ENCODE data around the gene CFAP300. TPM values are rescaled to one million over a fixed set of nuclear protein-coding genes. Genes with fewer than 3 reads are reported as not detected.

The CFAP300 gene
- not detected for total RNA-seq

GRCh38 chr11:102047305-102047924 is at the start of gene CFAP300:
Gene CFAP300 (plus strand): TSS chr11:102047437. CDS start chr11:102047471, 34 bp downstream.
- peaks cover 0 to 2% of the 10 kb centered on the region in 2 donors for H3K36me3 Mint-ChIP-seq (ENCODE audit: insufficient read depth in 2 of 2)
- H3K4me3 Mint-ChIP-seq = peak within 1 kb of the TSS; percentile 72 to 81
- H3K27me3 Mint-ChIP-seq (ENCODE audit: low read depth) = peaks cover 47% of the 10 kb centered on the region
- ATAC-seq (replicated peaks in 1 of 2) (peak; percentile 85 to 89), DNase-seq (peak; percentile 63 to 67)
- H3K27ac Mint-ChIP-seq = no peak within 1 kb of the TSS
- H3K4me1 Mint-ChIP-seq (ENCODE audit: low read depth) = peaks cover 12% of the 10 kb centered on the region
- H3K9me3 Mint-ChIP-seq = no peaks in the 10 kb centered on the region

GRCh38 chr11:102001657-102002338 is 45.4 kb upstream of the CFAP300 start:
- no peak for DNase-seq
- Mint-ChIP-seq H3K36me3 (ENCODE audit: insufficient read depth in 2 of 2) (no peaks in the 10 kb centered on the region), H3K27me3 (ENCODE audit: low read depth) (no peaks in the 10 kb centered on the region), H3K4me3 (no peak overlapping the region), H3K9me3 (no peaks in the 10 kb centered on the region), H3K4me1 (ENCODE audit: low read depth) (peaks cover 7% of the 10 kb centered on the region), H3K27ac (no peak overlapping the region)
- no peak for ATAC-seq (replicated peaks in 1 of 2)

GRCh38 chr11:102004220-102004619 is 43.0 kb upstream of the CFAP300 start:
- Mint-ChIP-seq H3K27ac (no peak overlapping the region), H3K4me1 (ENCODE audit: low read depth) (peaks cover 7% of the 10 kb centered on the region), H3K27me3 (ENCODE audit: low read depth) (no peaks in the 10 kb centered on the region), H3K36me3 (ENCODE audit: insufficient read depth in 2 of 2) (no peaks in the 10 kb centered on the region), H3K4me3 (no peak overlapping the region), H3K9me3 (no peaks in the 10 kb centered on the region)
- ATAC-seq (replicated peaks in 1 of 2) (no peak), DNase-seq (no peak)

GRCh38 chr11:102005306-102005705 is 41.9 kb upstream of the CFAP300 start:
- Mint-ChIP-seq H3K27ac (no peak overlapping the region), H3K4me3 (no peak overlapping the region), H3K9me3 (no peaks in the 10 kb centered on the region), H3K4me1 (ENCODE audit: low read depth) (peaks cover 7% of the 10 kb centered on the region), H3K27me3 (ENCODE audit: low read depth) (peaks cover 8% of the 10 kb centered on the region), H3K36me3 (ENCODE audit: insufficient read depth in 2 of 2) (no peaks in the 10 kb centered on the region)
- DNase-seq = no peak
- ATAC-seq (replicated peaks in 1 of 2) = no peak

- Mint-ChIP-seq H3K4me1 (ENCODE audit: low read depth) (peaks cover 7% of the 10 kb centered on the region), H3K27ac (no peak overlapping the region), H3K27me3 (ENCODE audit: low read depth) (peaks cover 12% of the 10 kb centered on the region), H3K36me3 (ENCODE audit: insufficient read depth in 2 of 2) (no peaks in the 10 kb centered on the region), H3K4me3 (no peak overlapping the region), H3K9me3 (no peaks in the 10 kb centered on the region)
- no peak for DNase-seq
- ATAC-seq (replicated peaks in 1 of 2) = no peak
These were observed 40.2 kb upstream of the CFAP300 start for GRCh38 chr11:102006835-102007566.

GRCh38 chr11:102007567-102008437 is 39.4 kb upstream of the CFAP300 start:
- Mint-ChIP-seq H3K4me3 (no peak overlapping the region), H3K27me3 (ENCODE audit: low read depth) (peaks cover 12% of the 10 kb centered on the region), H3K9me3 (no peaks in the 10 kb centered on the region), H3K4me1 (ENCODE audit: low read depth) (peaks cover 7% of the 10 kb centered on the region), H3K27ac (no peak overlapping the region), H3K36me3 (ENCODE audit: insufficient read depth in 2 of 2) (no peaks in the 10 kb centered on the region)
- ATAC-seq (replicated peaks in 1 of 2) (peak; percentile 30 to 50), DNase-seq (no peak)

GRCh38 chr11:102010776-102011494 is 36.3 kb upstream of the CFAP300 start:
- DNase-seq (no peak), ATAC-seq (replicated peaks in 1 of 2) (no peak)
- no peak overlapping the region for H3K27ac Mint-ChIP-seq

GRCh38 chr11:102012946-102013345 is 34.3 kb upstream of the CFAP300 start:
- H3K4me1 Mint-ChIP-seq (ENCODE audit: low read depth) = no peaks in the 10 kb centered on the region
- H3K4me3 Mint-ChIP-seq = no peak overlapping the region
- no peak for DNase-seq
- peak in 1 of 2 donors; percentile 49 for ATAC-seq (replicated peaks in 1 of 2)
- H3K27ac Mint-ChIP-seq = no peak overlapping the region
- peaks cover 12% of the 10 kb centered on the region for H3K27me3 Mint-ChIP-seq (ENCODE audit: low read depth)
- H3K9me3 Mint-ChIP-seq = no peaks in the 10 kb centered on the region
- no peaks in the 10 kb centered on the region for H3K36me3 Mint-ChIP-seq (ENCODE audit: insufficient read depth in 2 of 2)

More at GRCh38 chr11:102010776-102011494, 36.3 kb upstream of the CFAP300 start:
- Mint-ChIP-seq H3K27me3 (ENCODE audit: low read depth) (peaks cover 12% of the 10 kb centered on the region), H3K36me3 (ENCODE audit: insufficient read depth in 2 of 2) (no peaks in the 10 kb centered on the region), H3K4me1 (ENCODE audit: low read depth) (no peaks in the 10 kb centered on the region), H3K9me3 (no peaks in the 10 kb centered on the region), H3K4me3 (no peak overlapping the region)

GRCh38 chr11:102014756-102015155 is 32.5 kb upstream of the CFAP300 start:
- H3K27me3 Mint-ChIP-seq (ENCODE audit: low read depth) = peaks cover 10% of the 10 kb centered on the region
- H3K36me3 Mint-ChIP-seq (ENCODE audit: insufficient read depth in 2 of 2) = no peaks in the 10 kb centered on the region
- H3K27ac Mint-ChIP-seq = no peak overlapping the region
- no peak for ATAC-seq (replicated peaks in 1 of 2)
- H3K4me1 Mint-ChIP-seq (ENCODE audit: low read depth) = no peaks in the 10 kb centered on the region
- H3K9me3 Mint-ChIP-seq = no peaks in the 10 kb centered on the region
- no peak for DNase-seq
- H3K4me3 Mint-ChIP-seq = no peak overlapping the region

GRCh38 chr11:102017026-102017425 is 30.2 kb upstream of the CFAP300 start:
- Mint-ChIP-seq H3K9me3 (no peaks in the 10 kb centered on the region), H3K4me1 (ENCODE audit: low read depth) (no peaks in the 10 kb centered on the region), H3K4me3 (no peak overlapping the region), H3K27me3 (ENCODE audit: low read depth) (no peaks in the 10 kb centered on the region), H3K36me3 (ENCODE audit: insufficient read depth in 2 of 2) (no peaks in the 10 kb centered on the region), H3K27ac (no peak overlapping the region)
- DNase-seq (no peak), ATAC-seq (replicated peaks in 1 of 2) (no peak)

- Mint-ChIP-seq H3K27ac (no peak overlapping the region), H3K4me3 (no peak overlapping the region)
These were observed 21.0 kb upstream of the CFAP300 start for GRCh38 chr11:102026217-102026616.

GRCh38 chr11:102026959-102027358 is 20.3 kb upstream of the CFAP300 start:
- no peak overlapping the region for H3K27ac Mint-ChIP-seq
- H3K4me3 Mint-ChIP-seq = no peak overlapping the region
- ATAC-seq (replicated peaks in 1 of 2) (no peak), DNase-seq (no peak)
- H3K4me1 Mint-ChIP-seq (ENCODE audit: low read depth) = no peaks in the 10 kb centered on the region
- H3K36me3 Mint-ChIP-seq (ENCODE audit: insufficient read depth in 2 of 2) = no peaks in the 10 kb centered on the region
- peaks cover 5% of the 10 kb centered on the region for H3K27me3 Mint-ChIP-seq (ENCODE audit: low read depth)
- H3K9me3 Mint-ChIP-seq = no peaks in the 10 kb centered on the region

More at GRCh38 chr11:102026217-102026616, 21.0 kb upstream of the CFAP300 start:
- Mint-ChIP-seq H3K9me3 (no peaks in the 10 kb centered on the region), H3K36me3 (ENCODE audit: insufficient read depth in 2 of 2) (no peaks in the 10 kb centered on the region), H3K27me3 (ENCODE audit: low read depth) (peaks cover 5% of the 10 kb centered on the region), H3K4me1 (ENCODE audit: low read depth) (no peaks in the 10 kb centered on the region)
- ATAC-seq (replicated peaks in 1 of 2) (no peak), DNase-seq (no peak)
